ENCODE measurements around the gene GBA3.

Gene GBA3

GRCh38 chr4:22790631-22791030 lies 97.9 kb downstream of the GBA3 start:
- no peak for DNase-seq

- no peak for DNase-seq
Observed at GRCh38 chr4:22794732-22795131, 102.0 kb downstream of the GBA3 start.

- DNase-seq, result no peak
Observed at GRCh38 chr4:22801391-22801790, 108.7 kb downstream of the GBA3 start.

GRCh38 chr4:22802876-22803275 lies 110.1 kb downstream of the GBA3 start:
- DNase-seq, result no peak

GRCh38 chr4:22803512-22803911 lies 110.8 kb downstream of the GBA3 start:
- DNase-seq, result no peak

- no peak for DNase-seq
Observed at GRCh38 chr4:22814906-22815305, 122.2 kb downstream of the GBA3 start.

- DNase-seq, result no peak
Observed at GRCh38 chr4:22824091-22824490, 131.4 kb downstream of the GBA3 start.

- no peak for DNase-seq
Observed at GRCh38 chr4:22842360-22843018, 149.8 kb downstream of the GBA3 start.

- no peak for DNase-seq
Observed at GRCh38 chr4:22848332-22848731, 155.6 kb downstream of the GBA3 start.

GRCh38 chr4:22850055-22850454 lies 157.3 kb downstream of the GBA3 start:
- DNase-seq, result no peak

- no peak for DNase-seq
Observed at GRCh38 chr4:22850630-22851029, 157.9 kb downstream of the GBA3 start.

GRCh38 chr4:22857411-22857810 lies 164.7 kb downstream of the GBA3 start:
- DNase-seq, result no peak

- no peak for DNase-seq
Observed at GRCh38 chr4:22859318-22859717, 166.6 kb downstream of the GBA3 start.
